ENCODE measurements around the gene AFF3.

The AFF3 gene

GRCh38 chr2:99878581-99879350 is 263.6 kb downstream of the AFF3 start:
- DNase-seq: no peak

GRCh38 chr2:99877963-99878362 is 264.4 kb downstream of the AFF3 start:
- DNase-seq: no peak

GRCh38 chr2:99876956-99877355 is 265.4 kb downstream of the AFF3 start:
- DNase-seq: no peak

GRCh38 chr2:99875627-99876201 is 266.7 kb downstream of the AFF3 start:
- DNase-seq: no peak

- DNase-seq: no peak
Observed at GRCh38 chr2:99868260-99868659, 274.1 kb downstream of the AFF3 start.

- DNase-seq: no peak
Observed at GRCh38 chr2:99867770-99868169, 274.6 kb downstream of the AFF3 start.

- DNase-seq: no peak
Observed at GRCh38 chr2:99865818-99866676, 276.3 kb downstream of the AFF3 start.

- peak; percentile 17 for DNase-seq
Observed at GRCh38 chr2:99864561-99865553, 277.5 kb downstream of the AFF3 start.

GRCh38 chr2:99863903-99864270 is 278.5 kb downstream of the AFF3 start:
- DNase-seq: no peak

- DNase-seq: no peak
Observed at GRCh38 chr2:99863236-99863902, 279.0 kb downstream of the AFF3 start.

- no peak for DNase-seq
Observed at GRCh38 chr2:99862566-99862965, 279.8 kb downstream of the AFF3 start.

- DNase-seq: no peak
Observed at GRCh38 chr2:99861376-99861760, 281.0 kb downstream of the AFF3 start.

- DNase-seq: no peak
Observed at GRCh38 chr2:99860720-99861375, 281.5 kb downstream of the AFF3 start.

GRCh38 chr2:99858951-99859596 is 283.3 kb downstream of the AFF3 start:
- no peak for DNase-seq

GRCh38 chr2:99857867-99858444 is 284.4 kb downstream of the AFF3 start:
- DNase-seq: no peak

- DNase-seq: no peak
Observed at GRCh38 chr2:99857372-99857771, 285.0 kb downstream of the AFF3 start.

- no peak for DNase-seq
Observed at GRCh38 chr2:99856119-99856518, 286.3 kb downstream of the AFF3 start.

GRCh38 chr2:99854236-99854852 is 288.0 kb downstream of the AFF3 start:
- DNase-seq: no peak

- DNase-seq: no peak
Observed at GRCh38 chr2:99852956-99853355, 289.4 kb downstream of the AFF3 start.

GRCh38 chr2:99852376-99852934 is 289.9 kb downstream of the AFF3 start:
- DNase-seq: no peak
